ENCODE results near the gene GRWD1.

Gene GRWD1

DNA sequence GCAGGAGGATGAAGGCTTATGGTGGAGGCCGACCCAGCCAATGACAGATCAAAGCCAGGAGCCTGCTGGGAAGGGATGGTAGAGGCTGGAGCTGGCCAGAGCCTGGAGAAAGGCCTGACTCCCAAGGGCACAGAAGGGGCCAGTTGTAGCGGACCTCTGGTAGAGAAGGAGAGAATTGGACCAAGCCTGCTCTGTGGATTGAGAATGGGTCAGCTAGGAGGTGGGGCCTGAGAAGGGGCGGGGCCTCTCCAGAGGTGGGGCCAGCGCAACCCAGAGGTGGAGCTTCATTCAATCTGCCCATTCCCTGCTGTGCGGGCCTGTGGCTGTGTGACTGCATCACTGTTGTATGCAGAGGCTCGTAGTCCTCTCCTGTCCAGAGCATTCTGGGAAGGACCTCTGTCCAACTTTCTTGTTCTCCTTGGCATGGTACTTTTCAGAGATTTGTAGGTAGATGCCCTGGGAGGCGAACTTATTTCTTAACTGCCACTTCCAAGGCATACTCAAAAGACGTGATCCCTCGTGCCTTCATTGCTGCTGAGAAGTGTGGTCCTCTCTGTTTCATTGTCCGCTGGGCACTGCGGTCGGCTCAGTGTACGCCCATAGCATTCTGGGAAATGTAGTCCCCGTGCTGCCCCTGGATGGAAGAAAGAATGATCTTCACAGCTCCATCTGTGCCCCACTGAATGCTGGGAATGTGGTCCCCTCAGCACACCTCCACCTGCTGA is 45.6 kb upstream of the GRWD1 start:
- TF ChIP-seq ZFX (IDR thresholded peaks at IDR 0.05) (no peak), CTCF (conservative IDR thresholded peaks at IDR 0.05) (no peak)
- no peak overlapping the region for H3K27ac ChIP-seq

DNA sequence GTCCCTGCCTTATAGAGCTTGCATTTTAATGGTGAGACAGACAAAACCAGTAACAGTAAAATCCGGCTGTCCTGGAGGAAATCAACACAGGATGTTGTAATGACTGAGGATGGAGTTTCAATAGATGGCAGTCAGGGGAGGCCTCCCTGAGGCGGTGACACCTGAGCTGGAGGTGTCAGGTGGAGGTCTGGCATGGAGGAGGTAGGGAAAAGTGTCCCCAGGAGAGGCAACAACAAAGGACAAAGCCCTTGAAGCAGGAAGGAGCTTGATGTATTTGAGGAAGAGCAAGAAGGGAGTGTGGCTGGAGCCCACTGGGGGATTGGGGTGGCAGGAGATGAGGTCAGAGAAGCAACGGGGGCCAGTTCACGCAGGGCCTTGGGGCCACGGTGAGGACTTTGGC is 44.5 kb upstream of the GRWD1 start:
- H3K27ac ChIP-seq, result no peak overlapping the region
- TF ChIP-seq ZFX (IDR thresholded peaks at IDR 0.05) (no peak), CTCF (conservative IDR thresholded peaks at IDR 0.05) (no peak)

DNA sequence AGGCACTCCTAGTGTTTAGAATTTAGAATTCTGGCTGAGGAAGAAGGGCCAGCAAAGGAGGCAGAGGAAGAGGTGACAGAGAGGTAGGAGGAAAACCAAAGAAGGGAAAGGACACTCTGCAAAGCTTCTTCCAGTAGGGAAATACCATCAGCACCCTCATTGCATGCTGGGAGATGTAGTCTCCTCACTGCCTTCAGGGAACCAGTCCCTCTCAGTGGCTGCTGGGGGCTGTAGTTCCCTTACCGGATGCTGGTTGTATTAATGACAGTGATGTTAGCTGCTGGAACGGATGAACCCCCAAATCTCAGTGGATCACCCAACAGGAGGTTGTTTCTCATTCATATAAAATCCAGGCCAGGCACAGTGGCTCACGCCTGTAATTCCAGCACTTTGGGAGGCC is 42.2 kb upstream of the GRWD1 start:
- no peak for TF ChIP-seq CTCF (conservative IDR thresholded peaks at IDR 0.05)
- no peak for TF ChIP-seq ZFX (IDR thresholded peaks at IDR 0.05)
- H3K27ac ChIP-seq, result no peak overlapping the region

- H3K27ac ChIP-seq, result no peak overlapping the region
- TF ChIP-seq ZFX (IDR thresholded peaks at IDR 0.05), result no peak
These were observed 40.6 kb upstream of the GRWD1 start for GRCh38 chr19:48405010-48405659.

DNA sequence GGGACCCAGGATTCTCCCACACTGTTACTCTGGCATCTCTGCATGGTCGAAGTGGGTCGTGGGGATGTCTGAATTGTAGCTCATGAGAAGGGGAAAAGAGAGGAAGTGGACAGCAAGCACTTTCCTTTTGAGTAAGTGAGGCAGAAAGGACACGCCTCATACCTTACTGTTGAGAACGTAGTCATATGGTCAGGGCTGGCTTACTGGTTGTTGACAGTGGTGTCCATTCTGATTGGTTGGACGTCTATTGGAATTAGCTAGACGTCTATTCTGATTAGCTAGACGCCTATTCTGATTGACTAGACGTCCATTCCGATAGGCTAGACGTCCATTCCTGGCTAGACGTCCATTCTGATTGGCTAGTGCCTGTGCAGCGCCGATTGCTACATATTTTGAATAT is 39.9 kb upstream of the GRWD1 start:
- no peak overlapping the region for H3K27ac ChIP-seq
- TF ChIP-seq CTCF (conservative IDR thresholded peaks at IDR 0.05) (no peak), ZFX (IDR thresholded peaks at IDR 0.05) (no peak)

DNA sequence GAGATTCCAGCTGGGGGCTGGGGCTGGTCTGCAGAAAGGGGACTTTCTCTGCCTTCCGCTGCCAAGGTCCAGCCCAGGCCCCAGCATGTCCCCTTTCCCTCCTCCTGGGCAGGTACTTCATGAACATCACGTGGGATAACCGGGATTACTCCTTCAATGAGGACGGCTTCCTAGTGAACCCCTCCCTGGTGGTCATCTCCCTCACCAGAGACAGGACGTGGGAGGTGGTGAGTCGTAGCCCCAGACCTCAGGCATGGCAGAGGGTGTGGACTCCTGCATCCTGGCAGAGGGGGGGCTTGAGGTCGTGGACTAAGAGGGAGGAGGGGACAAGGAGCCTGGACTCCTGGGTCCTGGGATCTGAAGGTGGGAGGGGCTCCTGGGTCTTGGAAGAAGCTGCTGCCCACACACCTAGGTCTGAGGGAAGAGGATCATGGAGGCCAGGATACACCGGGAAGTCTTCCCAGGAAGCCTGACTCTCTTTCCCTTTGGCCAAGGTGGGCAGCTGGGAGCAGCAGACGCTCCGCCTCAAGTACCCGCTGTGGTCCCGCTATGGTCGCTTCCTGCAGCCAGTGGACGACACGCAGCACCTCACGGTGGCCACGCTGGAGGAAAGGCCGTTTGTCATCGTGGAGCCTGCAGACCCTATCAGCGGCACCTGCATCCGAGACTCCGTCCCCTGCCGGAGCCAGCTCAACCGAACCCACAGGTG is 31.8 kb upstream of the GRWD1 start:
- H3K27ac ChIP-seq, result no peak overlapping the region
- TF ChIP-seq CTCF (conservative IDR thresholded peaks at IDR 0.05), result no peak

DNA sequence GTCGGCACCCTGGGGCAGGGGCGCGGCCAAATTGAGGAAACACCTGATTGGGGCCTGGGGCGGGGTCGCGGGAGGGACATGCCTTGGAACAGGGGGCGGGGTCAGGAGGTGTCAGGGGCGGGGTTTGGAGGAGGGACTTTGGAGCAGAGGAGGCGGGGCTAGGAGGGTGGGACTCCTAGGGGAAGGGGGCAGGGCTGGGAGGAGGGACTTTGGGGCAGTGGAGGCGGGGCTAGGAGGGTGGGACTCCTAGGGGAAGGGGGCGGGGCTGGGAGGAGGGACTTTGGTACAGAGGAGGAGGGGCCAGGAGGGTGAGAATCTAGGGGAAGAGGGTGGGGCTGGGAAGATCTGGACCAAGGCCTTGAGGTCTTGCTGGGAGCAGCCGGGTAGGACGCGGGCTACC is 30.4 kb upstream of the GRWD1 start:
- no peak overlapping the region for H3K27ac ChIP-seq

More for the DNA sequence above, 30.4 kb upstream of the GRWD1 start:
- TF ChIP-seq ZFX (IDR thresholded peaks at IDR 0.05), result no peak
- no peak for TF ChIP-seq CTCF (conservative IDR thresholded peaks at IDR 0.05)
